ENCODE data around the gene PBX3.

Gene PBX3

GRCh38 chr9:125966466-125966865 lies 219.3 kb downstream of the PBX3 start:
- H3K4me3 ChIP-seq (ENCODE audit: low read depth, low read length) = no peak overlapping the region
- TF ChIP-seq CTCF (IDR thresholded peaks at IDR 0.05; ENCODE audit: low read depth, low read length) = no peak

GRCh38 chr9:125966959-125967711 lies 220.0 kb downstream of the PBX3 start:
- no peak overlapping the region for H3K4me3 ChIP-seq (ENCODE audit: low read depth, low read length)
- TF ChIP-seq CTCF (IDR thresholded peaks at IDR 0.05; ENCODE audit: low read depth, low read length) = no peak

- TF ChIP-seq CTCF (IDR thresholded peaks at IDR 0.05; ENCODE audit: low read depth, low read length) = no peak
- no peak overlapping the region for H3K4me3 ChIP-seq (ENCODE audit: low read depth, low read length)
Measured at GRCh38 chr9:125968714-125969374, 221.7 kb downstream of the PBX3 start.

- no peak overlapping the region for H3K4me3 ChIP-seq (ENCODE audit: low read depth, low read length)
- TF ChIP-seq CTCF (IDR thresholded peaks at IDR 0.05; ENCODE audit: low read depth, low read length) = no peak
Measured at GRCh38 chr9:125969462-125969861, 222.3 kb downstream of the PBX3 start.

GRCh38 chr9:125969868-125970267 lies 222.7 kb downstream of the PBX3 start:
- H3K4me3 ChIP-seq (ENCODE audit: low read depth, low read length) = no peak overlapping the region
- no peak for TF ChIP-seq CTCF (IDR thresholded peaks at IDR 0.05; ENCODE audit: low read depth, low read length)

GRCh38 chr9:125970340-125970739 lies 223.2 kb downstream of the PBX3 start:
- TF ChIP-seq CTCF (IDR thresholded peaks at IDR 0.05; ENCODE audit: low read depth, low read length) = no peak

GRCh38 chr9:125971050-125971449 lies 223.9 kb downstream of the PBX3 start:
- no peak for TF ChIP-seq CTCF (IDR thresholded peaks at IDR 0.05; ENCODE audit: low read depth, low read length)
- no peak overlapping the region for H3K4me3 ChIP-seq (ENCODE audit: low read depth, low read length)

More at GRCh38 chr9:125970340-125970739, 223.2 kb downstream of the PBX3 start:
- no peak overlapping the region for H3K4me3 ChIP-seq (ENCODE audit: low read depth, low read length)

Measured in WI38 (cell line).